Measurements from ENCODE around the gene SERPIND1. TPM values are rescaled to one million over a fixed set of nuclear protein-coding genes. Genes with fewer than 3 reads are reported as not detected.

The SERPIND1 gene
- total and polyA plus RNA-seq, 2 experiments from 2014 or later = not detected

DNA sequence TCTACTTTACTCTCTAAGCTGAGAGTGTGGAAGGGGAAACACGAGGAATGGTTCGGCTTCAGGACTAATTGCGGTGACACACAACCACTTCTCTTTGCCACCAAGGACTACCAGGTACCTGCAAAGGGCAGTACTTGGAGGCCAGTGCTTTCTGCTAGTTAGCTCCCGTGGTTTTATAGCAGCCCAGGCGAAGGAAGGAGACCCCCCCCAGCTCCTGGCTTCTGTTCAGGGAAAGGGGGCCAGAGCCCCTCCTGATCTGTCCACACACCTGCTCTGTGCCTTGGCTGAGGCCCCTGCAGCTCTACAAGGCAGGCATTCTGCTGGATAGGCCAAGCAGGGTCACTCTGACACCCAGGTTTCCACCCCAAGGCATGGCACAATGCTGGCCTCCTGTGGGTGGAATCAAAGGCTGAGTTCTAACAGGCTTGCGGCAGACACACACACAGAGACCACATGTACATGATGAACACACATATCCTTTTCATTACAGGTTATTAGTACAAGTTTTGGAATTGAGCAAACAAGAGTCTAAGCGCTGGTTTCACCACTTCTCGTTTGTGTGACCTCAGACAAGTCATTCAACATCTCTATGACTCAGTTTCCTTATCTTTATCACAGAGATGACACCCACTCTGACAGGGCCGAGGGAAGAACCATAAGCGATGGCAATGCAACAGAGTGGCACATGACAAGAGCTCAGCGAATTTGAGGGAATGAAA is 7.5 kb downstream of the SERPIND1 start:
- no peak for DNase-seq (ENCODE audit: low spot score)
- Histone ChIP-seq H2AFZ (no peak overlapping the region), H3K4me2 (no peak overlapping the region), H3K4me1 (ENCODE audit: insufficient read depth) (peaks cover 15% of the 10 kb centered on the region), H4K20me1 (replicated peaks; ENCODE audit: insufficient read depth) (no peaks in the 10 kb centered on the region; the same call in none of the 2 replicates), H3K27me3 (ENCODE audit: insufficient read depth) (no peaks in the 10 kb centered on the region), H3K27ac (ENCODE audit: low read depth) (no peak overlapping the region), H3K4me3 (no peak overlapping the region), H3K79me2 (replicated peaks; ENCODE audit: insufficient read depth) (no peaks in the 10 kb centered on the region), H3F3A (replicated peaks; ENCODE audit: low read depth) (no peaks in the 10 kb centered on the region), H3K36me3 (ENCODE audit: insufficient read depth) (no peaks in the 10 kb centered on the region), H3K9me2 (ENCODE audit: insufficient read depth) (no peaks in the 10 kb centered on the region)
- no peak for TF ChIP-seq EZH2 (IDR thresholded peaks at IDR 0.05; ENCODE audit: low read depth, unreplicated experiment)
- TF ChIP-seq ZNF331 (CRISPR knock-in tag; IDR thresholded peaks at IDR 0.05; ENCODE audit: low read depth) = no peak
- TF ChIP-seq, protein P1, sequence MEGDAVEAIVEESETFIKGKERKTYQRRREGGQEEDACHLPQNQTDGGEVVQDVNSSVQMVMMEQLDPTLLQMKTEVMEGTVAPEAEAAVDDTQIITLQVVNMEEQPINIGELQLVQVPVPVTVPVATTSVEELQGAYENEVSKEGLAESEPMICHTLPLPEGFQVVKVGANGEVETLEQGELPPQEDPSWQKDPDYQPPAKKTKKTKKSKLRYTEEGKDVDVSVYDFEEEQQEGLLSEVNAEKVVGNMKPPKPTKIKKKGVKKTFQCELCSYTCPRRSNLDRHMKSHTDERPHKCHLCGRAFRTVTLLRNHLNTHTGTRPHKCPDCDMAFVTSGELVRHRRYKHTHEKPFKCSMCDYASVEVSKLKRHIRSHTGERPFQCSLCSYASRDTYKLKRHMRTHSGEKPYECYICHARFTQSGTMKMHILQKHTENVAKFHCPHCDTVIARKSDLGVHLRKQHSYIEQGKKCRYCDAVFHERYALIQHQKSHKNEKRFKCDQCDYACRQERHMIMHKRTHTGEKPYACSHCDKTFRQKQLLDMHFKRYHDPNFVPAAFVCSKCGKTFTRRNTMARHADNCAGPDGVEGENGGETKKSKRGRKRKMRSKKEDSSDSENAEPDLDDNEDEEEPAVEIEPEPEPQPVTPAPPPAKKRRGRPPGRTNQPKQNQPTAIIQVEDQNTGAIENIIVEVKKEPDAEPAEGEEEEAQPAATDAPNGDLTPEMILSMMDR (conservative IDR thresholded peaks at IDR 0.05; ENCODE audit: low read depth in 2 of 2) = no peak
- TF ChIP-seq, protein P2, sequence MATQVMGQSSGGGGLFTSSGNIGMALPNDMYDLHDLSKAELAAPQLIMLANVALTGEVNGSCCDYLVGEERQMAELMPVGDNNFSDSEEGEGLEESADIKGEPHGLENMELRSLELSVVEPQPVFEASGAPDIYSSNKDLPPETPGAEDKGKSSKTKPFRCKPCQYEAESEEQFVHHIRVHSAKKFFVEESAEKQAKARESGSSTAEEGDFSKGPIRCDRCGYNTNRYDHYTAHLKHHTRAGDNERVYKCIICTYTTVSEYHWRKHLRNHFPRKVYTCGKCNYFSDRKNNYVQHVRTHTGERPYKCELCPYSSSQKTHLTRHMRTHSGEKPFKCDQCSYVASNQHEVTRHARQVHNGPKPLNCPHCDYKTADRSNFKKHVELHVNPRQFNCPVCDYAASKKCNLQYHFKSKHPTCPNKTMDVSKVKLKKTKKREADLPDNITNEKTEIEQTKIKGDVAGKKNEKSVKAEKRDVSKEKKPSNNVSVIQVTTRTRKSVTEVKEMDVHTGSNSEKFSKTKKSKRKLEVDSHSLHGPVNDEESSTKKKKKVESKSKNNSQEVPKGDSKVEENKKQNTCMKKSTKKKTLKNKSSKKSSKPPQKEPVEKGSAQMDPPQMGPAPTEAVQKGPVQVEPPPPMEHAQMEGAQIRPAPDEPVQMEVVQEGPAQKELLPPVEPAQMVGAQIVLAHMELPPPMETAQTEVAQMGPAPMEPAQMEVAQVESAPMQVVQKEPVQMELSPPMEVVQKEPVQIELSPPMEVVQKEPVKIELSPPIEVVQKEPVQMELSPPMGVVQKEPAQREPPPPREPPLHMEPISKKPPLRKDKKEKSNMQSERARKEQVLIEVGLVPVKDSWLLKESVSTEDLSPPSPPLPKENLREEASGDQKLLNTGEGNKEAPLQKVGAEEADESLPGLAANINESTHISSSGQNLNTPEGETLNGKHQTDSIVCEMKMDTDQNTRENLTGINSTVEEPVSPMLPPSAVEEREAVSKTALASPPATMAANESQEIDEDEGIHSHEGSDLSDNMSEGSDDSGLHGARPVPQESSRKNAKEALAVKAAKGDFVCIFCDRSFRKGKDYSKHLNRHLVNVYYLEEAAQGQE (IDR thresholded peaks at IDR 0.05; ENCODE audit: unreplicated experiment) = no peak
- no peak overlapping the region for H3K27ac Mint-ChIP-seq
- H3K4me1 Mint-ChIP-seq = peaks cover 35% of the 10 kb centered on the region
- no peak for ATAC-seq
- no peaks in the 10 kb centered on the region for H3K9me3 Mint-ChIP-seq
- peaks cover 3% of the 10 kb centered on the region for H3K27me3 Mint-ChIP-seq (ENCODE audit: insufficient read depth, low read depth, poor library complexity)
- no peak overlapping the region for H3K4me3 Mint-ChIP-seq
- no peaks in the 10 kb centered on the region; the same call in 1 of the 3 replicates for H3K36me3 Mint-ChIP-seq (ENCODE audit: low read depth)

DNA sequence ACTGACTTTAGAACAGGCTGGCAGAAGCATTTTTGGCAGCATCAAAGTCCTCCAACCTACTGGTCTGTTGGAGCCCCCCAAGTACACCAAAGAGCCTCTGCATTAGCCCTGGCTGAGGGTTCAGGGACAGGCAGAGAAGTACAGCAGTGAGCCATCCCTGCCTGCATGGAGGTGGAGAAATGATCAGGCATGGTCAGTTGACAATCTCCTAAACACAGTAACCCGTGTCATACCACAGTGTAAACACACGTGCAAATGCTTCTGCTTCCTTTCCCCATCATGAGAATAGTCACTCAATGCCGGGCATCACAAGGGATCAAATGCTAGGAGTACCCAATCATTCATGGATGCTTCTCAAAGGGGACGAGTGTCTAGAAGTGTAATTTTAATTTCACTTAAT is 8.2 kb downstream of the SERPIND1 start:
- Mint-ChIP-seq H3K27ac (no peak overlapping the region), H3K4me1 (peaks cover 35% of the 10 kb centered on the region), H3K9me3 (no peaks in the 10 kb centered on the region), H3K4me3 (no peak overlapping the region), H3K27me3 (ENCODE audit: insufficient read depth, low read depth, poor library complexity) (peaks cover 3% of the 10 kb centered on the region), H3K36me3 (ENCODE audit: low read depth) (no peaks in the 10 kb centered on the region; the same call in 1 of the 3 replicates)
- Histone ChIP-seq H3K4me1 (ENCODE audit: insufficient read depth) (peaks cover 15% of the 10 kb centered on the region), H3K79me2 (replicated peaks; ENCODE audit: insufficient read depth) (no peaks in the 10 kb centered on the region), H3K27ac (ENCODE audit: low read depth) (no peak overlapping the region), H3K9me2 (ENCODE audit: insufficient read depth) (no peaks in the 10 kb centered on the region), H3F3A (replicated peaks; ENCODE audit: low read depth) (no peaks in the 10 kb centered on the region), H2AFZ (no peak overlapping the region), H3K36me3 (ENCODE audit: insufficient read depth) (no peaks in the 10 kb centered on the region), H3K4me3 (no peak overlapping the region), H3K27me3 (ENCODE audit: insufficient read depth) (no peaks in the 10 kb centered on the region), H3K4me2 (no peak overlapping the region), H4K20me1 (replicated peaks; ENCODE audit: insufficient read depth) (no peaks in the 10 kb centered on the region; the same call in none of the 2 replicates)
- ATAC-seq (no peak), DNase-seq (ENCODE audit: low spot score) (no peak)
- TF ChIP-seq EZH2 (IDR thresholded peaks at IDR 0.05; ENCODE audit: low read depth, unreplicated experiment) (no peak), ZNF331 (CRISPR knock-in tag; IDR thresholded peaks at IDR 0.05; ENCODE audit: low read depth) (no peak)

Data from GM23338 (cell line).